T1000 (cell line): Measurements from ENCODE around the gene DEFB110.

ENCODE experiments used
- DNase-seq: peaks from one replicate; lab custom pipeline; 2025; ENCODE audit warnings: mixed read lengths; lab: John Stamatoyannopoulos, UW

The DEFB110 gene

DNA sequence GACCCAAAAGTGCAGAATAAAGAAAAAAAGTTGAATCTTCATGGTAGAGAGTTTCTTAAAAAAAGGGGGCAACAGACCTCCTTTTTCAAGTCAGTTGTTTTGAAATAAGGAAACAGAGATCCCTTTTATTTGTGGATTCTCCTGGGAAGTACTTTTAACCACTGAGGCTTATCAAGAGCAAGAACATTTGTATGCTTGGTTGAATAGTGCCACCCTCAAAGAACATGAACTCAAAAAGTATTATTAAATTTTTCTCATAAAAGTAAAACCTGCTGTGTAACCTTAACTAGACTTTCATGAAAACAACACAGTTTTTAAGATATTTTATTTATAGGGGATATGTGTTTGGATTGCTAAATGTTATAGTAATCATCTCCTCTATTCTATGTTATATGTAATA lies at the start of gene DEFB110:
DEFB110 (minus strand) TSS at position 101 of the 400 bp plus-strand sequence; CDS start at position 42, 59 bp downstream.
- no peak for DNase-seq

DNA sequence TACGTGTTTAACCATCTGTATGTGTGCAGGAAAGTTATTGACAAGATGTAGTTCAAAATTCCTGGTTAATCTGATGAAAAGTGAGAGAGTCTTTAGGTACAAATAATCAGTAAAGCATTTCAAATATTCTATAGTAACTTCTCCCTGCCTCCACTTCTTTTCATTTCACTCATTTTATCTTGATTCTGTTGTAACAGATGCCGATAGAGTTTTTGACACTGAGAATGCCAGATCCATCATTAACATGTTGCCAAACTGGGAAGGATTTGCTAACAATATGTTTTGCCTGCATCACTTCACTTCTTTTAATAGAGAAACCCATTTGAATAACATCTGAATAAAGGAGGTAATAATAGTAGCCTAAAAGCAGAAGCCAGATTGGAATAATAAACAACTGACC lies 48.3 kb upstream of the DEFB110 start:
- no peak for DNase-seq

DNA sequence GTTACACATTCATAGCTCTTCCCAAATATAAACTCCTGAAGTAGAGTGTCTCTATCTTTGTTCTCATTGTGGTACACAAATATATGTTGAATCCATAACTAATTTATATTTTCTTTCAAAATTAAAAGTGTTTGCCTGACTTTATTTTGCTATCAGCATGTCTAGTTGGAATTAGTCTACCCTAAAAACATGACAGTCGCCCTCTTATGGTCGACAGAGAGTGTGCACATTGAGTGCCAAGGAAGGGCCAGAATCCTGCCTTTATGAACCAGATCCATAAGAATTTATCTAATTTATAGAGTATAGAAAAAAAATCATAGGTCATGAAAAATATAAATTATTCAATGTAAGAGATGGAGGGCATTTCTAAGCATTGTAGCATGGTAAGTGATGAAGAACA lies 40.3 kb upstream of the DEFB110 start:
- DNase-seq = no peak

DNA sequence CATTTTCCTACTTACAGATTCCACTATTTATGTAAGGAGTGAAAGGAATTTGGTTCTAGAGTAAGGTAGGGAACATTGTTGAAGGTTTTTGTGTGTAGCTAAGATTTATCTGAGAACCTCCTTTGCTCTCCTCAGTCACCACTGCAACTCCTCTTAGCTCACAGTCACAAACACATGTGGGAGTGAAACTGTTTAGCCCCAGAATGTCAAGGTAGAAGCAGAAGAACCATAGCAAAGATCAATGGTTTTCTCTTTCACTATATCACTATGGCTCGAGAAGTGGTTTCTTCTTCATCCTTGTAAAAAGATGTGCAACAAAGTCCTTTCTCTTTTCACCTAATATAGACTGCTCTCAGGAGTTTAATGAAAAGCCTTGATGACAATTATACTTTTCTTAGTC lies 34.4 kb upstream of the DEFB110 start:
- no peak for DNase-seq

DNA sequence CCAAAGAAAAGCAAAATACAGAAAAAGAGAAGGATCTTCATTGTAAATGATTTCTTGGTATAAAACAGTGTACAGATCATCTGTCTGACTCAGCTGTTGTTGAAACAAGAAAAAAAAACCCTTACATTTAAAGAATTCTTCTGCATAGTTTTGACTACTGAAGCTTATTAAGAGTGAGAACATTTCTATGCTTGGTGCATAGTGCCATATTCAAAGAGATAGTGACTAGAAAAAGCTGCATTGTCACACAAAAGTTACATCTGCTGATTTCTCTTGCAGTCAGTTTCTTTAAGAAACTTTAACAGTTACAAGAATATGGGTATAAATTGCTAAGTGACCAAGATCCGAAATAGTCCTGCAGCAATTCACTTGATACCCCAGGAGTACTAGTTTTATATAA lies 28.0 kb upstream of the DEFB110 start, which contains the start of gene DEFB112:
DEFB112 (minus strand) TSS at position 101 of the 400 bp plus-strand sequence; CDS start at position 41, 60 bp downstream.
- no peak for DNase-seq

DNA sequence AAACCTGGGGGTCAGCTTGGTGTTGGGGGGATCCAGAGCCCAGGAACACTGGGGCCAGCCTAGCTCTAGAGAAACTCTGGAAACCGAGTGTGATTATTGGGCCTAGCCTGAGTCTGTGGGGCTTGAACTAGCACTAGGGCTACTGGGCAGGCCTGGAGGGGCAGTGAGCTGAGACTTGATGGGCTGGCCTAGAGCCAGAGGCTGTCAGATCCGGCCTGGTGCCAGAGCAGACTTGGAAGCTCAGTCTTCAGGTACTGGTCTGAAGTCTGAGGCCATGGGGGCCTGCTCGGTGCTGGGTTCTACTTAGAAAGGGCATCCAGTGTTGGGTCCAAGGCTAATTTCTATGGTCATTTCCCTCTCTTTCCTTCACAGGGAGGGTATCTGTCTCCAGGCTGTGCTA lies 25.2 kb upstream of the DEFB110 start:
- DNase-seq = no peak

DNA sequence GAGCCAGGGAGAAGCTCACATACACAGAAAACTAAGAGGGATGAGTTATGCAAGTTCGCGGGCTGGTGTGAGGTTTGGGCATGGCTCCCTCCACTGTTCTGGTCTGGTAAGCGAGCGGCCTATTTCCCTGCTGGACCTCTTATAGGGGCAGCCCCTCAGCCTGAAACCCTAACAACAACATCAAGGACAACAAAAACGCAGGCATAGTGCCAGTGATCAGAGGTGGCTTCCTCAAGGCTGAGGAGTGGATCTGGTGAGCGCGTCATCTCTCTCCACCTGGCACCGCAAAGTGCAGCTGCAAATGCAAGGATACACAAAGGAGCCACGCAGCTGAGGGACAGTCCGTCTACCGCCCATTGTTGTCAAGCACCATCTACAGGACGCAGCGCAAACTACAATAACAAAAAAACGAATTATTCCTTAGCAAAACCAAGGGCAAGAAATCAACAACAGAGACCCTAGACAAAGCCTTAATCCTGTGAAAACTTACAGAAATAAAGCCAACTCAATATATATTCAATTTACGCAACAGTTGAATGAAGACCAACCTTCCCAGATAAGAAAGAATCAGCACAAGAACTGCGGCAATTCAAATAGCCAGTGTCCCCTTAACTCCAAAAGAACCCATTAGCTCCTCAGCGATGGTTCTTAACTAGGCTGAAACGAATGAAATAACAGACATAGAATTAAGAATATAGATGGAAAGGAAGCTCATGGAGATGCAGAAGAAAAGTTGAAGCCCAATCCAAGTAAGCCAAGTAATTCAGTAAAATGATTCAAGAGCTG lies 9.2 kb upstream of the DEFB110 start:
- no peak for DNase-seq

DNA sequence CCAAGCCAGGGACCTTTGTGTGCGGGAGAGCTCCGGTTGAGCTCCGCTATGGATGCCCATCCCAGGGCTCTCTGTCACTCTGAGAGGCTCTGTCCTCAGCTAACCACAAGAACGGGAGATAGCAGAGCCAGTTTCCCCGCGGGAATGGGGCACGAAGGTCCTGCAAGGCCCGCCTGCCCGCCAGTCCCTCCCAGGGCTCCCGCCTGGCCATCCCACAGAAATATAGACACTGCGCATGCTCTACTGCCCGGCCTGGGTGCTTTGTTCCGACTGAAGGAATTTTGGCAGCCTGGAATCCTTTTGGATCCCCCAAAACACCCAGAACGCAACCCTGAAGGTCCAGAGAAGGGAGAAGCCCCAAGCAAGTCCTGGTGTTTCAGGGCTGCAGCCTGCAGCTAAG lies 8.6 kb upstream of the DEFB110 start:
- no peak for DNase-seq

DNA sequence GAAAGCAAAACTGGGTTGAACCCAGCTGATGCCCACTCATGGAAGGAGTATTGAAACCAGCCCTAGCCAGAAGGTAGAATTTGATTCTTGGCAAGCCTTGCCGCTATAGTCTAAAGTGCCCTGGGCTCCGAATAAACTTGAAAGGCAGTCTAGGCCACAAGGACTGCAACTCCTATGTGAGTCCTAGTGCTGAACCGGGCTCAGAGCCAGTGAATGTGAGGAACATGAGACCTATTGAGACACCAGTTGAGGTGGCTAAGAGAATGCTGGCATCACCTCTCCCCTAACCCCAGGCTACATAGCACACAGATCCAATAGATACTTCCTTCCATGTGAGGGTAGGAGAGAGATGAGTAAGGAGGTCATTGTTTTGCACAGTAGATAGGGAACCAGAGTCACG lies 3.5 kb upstream of the DEFB110 start:
- DNase-seq = no peak

DNA sequence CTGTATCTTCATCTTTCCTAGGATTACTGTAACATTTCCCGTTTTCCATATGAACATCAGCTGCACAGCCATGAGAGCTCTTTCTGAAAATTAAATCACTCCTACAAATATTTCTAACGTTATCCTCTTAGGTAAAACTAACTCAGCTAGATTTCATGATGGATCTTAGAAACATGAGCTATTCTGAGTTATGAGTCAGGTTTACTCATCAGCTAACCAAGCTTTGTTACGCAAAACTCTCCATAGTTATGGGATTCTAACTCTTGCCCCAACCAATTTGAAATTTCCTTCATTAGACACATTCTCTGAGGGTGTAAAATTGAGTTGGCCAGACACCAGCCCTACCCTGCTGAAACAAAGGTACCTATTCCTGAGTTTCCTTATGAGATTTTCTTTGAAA lies 14.0 kb downstream of the DEFB110 start:
- no peak for DNase-seq

DNA sequence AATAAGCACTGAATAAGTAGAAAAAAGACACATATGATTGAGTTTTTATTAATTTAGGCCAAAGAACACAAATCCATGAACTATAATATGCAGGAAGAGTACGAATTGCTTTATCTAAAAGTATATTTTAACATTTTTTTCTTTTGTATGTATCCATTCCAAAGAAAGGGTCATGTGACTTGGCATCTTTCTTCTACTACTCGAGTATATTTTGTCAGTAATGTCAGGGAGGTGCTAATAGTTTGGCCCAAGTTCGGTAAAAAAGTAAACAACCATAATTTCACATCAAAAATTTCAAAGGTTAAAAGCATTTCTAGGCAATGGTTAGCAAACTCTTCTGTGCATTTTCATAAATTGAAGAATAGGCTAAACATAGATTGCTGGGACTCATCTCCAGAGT lies 18.7 kb downstream of the DEFB110 start:
- no peak for DNase-seq

DNA sequence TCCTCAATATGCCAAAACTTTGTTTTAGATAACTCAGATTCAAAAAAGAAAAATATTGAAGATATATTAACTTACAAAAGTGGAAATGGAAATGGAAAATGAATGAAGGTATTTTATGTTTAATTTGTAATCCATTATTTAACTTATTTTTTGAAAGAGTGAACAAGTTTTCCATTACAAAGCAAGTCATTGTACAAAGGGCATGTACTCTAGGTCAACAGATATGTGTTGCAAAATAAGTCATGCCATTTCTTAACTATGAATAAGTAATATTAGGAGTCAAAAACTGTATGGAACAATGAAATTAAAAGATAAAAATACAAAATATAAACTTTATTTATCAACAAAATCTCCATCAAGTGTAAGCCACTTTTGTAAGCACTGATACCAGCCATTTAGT lies 26.5 kb downstream of the DEFB110 start:
- DNase-seq = no peak

DNA sequence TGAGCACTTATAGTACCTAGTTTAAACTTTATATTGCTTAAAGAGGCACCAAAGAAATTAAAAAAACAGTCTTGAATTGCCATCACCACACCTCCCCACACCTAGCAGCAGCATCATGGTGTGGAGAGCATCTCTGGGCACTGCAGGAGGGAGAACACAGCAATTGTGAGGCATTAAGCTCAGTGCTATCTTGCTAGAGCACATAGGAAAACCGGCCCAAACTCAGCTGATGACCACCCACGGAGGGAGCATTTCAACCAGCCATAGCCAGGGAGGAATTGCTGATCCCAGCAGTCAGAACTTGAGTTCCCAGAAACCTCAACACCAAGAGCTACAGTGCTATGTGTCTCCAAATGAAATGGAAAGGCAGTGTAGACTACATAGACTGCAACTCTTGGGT lies 32.9 kb downstream of the DEFB110 start:
- no peak for DNase-seq

DNA sequence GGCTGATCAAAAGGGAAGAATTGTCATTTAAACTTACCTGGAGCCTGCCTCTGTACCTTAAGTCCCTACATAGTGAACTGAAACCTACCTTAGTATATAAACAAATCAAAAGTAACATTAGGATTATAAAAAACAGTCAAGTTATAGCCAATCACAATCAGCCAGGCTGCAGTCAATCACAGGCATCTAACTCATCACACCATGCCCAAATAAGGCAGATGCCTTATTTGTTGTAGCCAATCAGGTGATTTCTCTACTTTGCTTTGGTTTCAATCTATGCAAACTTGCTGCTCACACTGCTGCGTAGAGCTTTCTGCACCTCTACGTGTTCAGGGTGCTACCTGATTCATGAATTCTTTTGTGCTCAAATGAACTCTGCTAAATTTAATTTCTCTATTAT lies 34.0 kb downstream of the DEFB110 start:
- DNase-seq = no peak

DNA sequence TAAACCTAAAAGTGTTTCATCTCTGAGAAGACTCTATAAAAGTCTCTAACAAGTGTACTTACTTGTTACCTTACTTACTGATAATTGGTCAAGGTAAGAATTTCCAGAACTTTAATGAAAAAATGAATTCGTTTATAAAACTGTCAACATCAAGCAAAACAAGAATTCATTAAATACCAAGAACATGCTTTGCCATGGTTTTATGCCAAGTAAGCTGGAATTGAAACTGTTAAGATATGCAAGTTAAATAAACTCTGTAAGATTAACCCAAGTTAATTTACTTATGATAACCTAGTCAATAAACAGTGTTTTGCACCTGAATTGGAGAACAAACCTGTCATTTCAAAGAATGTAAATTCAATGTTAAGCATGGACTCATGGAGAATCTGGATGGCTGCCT lies 35.2 kb downstream of the DEFB110 start:
- no peak for DNase-seq

DNA sequence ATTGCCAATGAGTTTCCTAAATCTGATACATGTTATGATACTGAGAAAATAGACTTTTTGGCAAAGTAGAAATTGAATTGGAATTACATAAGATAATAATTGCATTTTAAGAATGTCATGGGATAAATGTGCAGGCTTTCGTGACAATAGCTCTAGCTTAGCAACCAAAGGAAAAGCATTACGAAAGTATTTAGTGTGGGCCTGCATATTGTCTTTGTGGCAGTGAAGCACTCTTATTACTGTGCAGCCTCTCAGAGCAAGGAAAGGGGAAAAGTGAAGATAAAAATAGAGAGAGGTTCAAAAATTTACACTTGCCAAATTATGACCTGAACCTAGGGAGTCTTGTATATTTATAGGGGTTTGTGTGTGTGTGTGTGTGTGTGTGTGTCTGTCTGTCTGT lies 39.7 kb downstream of the DEFB110 start:
- DNase-seq = no peak

DNA sequence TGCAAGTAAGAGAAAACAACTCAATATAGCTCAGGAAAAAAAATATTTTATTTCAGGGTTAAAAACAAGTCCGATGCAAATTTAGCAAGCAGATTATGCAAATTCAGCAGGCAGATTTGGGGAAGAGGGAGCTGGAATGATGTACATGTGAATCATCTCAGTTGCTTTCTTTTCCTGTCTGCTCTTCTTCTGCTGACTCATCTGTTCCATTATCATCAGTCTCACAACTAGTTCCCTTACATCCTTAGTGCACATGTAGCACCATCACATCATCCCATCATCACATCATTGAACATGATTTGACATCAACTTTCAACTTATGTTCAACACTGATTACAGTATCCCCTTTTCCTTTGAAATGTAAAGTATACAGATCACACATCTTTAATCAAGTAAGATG lies 40.9 kb downstream of the DEFB110 start:
- DNase-seq = no peak

DNA sequence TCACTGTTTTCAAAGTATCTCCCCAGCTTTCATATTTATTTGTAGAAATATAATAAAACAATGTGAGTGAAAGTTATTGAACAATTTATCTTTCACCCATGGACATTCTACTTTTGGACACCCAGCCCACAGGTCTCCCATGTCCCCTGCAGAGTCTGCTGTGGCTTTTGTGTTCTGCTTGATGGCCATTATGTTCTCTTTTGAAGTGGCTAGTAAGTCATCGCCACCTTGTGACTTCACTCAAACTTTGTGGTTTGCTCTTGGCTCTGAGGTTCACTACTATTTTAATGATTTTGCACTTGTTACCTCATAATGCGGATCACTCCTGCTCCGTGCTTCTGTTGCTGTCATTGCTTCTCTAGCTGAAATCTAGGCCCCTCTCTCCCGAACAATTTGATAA lies 42.2 kb downstream of the DEFB110 start:
- DNase-seq = no peak

DNA sequence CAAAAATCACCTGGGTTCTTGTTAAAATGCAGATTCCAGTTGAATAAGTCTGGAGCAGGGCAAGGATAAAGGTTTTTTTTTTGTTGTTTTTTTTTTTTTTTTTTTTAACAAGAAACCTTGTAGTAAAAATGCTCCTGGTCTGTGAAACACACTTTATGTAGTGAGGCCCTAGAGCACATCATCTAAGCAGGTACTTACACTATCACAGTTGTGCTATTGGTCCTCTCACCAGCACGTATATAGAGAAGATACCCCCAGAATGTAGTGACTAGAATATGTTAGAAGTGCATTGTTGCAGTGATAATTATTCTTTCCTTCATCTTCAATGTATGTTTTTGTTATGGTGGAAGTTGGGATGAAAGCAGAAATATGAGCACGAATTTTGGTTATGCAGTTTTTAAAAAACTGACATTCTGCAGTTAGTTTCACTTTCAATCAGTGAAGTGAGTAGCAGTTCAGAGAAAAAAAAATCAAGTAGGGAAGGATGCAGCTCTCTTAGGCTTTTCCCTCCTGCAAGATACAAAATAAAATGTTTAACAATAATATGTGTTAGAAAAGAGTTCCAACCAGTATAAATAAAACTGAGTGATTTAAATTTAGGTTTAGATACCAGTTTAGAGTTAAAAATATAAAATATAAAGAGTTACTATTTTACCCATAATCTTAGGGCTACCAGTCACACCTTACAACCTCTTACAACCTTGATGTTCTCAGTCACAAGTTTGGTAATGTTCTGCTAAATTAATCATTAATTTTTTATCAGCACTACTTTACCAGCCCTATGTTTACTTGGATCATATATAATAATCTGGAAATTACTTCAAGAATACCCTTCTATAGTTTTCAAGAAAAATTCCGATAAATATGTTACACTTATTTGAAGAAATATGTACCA lies 43.2 kb downstream of the DEFB110 start:
- no peak for DNase-seq

DNA sequence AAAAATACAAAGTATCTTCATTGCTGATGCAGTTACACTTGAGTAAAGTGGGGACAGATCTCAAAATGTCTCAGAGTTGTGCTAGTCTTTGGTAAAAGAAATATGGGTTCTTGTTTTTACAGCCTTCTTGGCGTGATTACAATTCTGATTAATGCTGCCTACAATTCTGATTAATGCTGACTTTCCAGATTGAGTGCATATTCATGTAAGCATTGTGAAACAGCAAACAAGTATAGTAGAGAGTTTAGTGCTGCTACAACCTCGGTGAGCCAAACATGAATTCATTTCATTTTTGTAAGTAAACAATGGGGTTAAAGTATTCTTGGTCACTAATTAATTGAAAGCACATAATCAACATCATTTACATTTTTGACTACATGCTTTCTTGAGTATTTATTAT lies 52.2 kb downstream of the DEFB110 start, which contains the start of gene DEFB113:
DEFB113 (minus strand) TSS at position 21 of the 400 bp plus-strand sequence; CDS start at position 21, 0 bp downstream.
- no peak for DNase-seq
